ENCODE results near the gene FAM8A1. TPM values are rescaled to one million over a fixed set of nuclear protein-coding genes. Genes with fewer than 3 reads are reported as not detected.

The FAM8A1 gene
- total RNA-seq, 3 donors from 2014 or later: 35.1 to 49.2 (median 44.0) TPM

- Histone ChIP-seq H3K9me3 (no peaks in the 10 kb centered on the region), H3K4me1 (ENCODE audit: low read depth) (peaks cover 7% of the 10 kb centered on the region), H3K36me3 (ENCODE audit: low read depth) (peaks cover 2% of the 10 kb centered on the region), H3K4me3 (no peak overlapping the region)
- DNase-seq (no peak), ATAC-seq (no peak)
- TF ChIP-seq, protein P1, sequence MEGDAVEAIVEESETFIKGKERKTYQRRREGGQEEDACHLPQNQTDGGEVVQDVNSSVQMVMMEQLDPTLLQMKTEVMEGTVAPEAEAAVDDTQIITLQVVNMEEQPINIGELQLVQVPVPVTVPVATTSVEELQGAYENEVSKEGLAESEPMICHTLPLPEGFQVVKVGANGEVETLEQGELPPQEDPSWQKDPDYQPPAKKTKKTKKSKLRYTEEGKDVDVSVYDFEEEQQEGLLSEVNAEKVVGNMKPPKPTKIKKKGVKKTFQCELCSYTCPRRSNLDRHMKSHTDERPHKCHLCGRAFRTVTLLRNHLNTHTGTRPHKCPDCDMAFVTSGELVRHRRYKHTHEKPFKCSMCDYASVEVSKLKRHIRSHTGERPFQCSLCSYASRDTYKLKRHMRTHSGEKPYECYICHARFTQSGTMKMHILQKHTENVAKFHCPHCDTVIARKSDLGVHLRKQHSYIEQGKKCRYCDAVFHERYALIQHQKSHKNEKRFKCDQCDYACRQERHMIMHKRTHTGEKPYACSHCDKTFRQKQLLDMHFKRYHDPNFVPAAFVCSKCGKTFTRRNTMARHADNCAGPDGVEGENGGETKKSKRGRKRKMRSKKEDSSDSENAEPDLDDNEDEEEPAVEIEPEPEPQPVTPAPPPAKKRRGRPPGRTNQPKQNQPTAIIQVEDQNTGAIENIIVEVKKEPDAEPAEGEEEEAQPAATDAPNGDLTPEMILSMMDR (IDR thresholded peaks at IDR 0.05): no peak
- intact Hi-C loops (cut with DNase I, micrococcal nuclease): no loop called here
Observed at GRCh38 chr6:17632934-17633333, 32.8 kb downstream of the FAM8A1 start.

DNA sequence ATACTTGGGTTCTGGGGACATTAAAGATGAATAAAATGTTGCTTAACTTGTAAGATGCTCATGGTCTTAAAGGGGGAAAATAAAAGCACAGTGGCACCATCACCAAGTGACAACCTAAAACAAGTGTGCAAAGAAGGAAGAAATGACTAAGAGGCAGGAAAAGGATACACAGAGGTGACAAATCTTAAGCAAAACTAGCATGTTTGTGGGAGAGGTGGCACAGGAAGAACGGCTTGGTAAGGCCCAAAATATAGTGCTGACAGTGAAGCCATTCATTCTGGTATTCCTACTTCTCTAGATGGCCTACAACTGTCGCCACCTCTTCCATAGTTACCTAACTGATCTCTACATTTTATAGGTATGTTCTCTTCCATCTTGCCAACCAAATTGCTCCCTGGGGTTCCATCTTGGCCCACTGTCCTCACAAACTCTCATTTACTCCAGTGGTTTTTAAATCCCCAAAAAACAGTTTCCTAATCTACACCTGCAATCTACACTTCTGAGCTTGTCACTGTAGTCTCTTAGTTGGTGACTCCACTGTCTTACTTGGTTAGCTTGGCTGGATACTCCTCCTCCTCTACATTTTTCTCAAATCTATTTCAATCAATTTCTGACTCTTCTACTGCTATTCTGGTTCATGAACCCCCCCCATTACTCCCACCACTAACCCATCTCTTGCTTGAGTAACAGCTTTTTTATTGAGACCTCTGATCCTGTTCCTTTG is 33.5 kb downstream of the FAM8A1 start:
- H3K4me3 ChIP-seq: no peak overlapping the region
- DNase-seq (no peak), ATAC-seq (no peak)
- TF ChIP-seq, protein P1 (IDR thresholded peaks at IDR 0.05): no peak
- peaks cover 7% of the 10 kb centered on the region for H3K4me1 ChIP-seq (ENCODE audit: low read depth)
- intact Hi-C loops (cut with DNase I, micrococcal nuclease): no loop called here
- H3K36me3 ChIP-seq (ENCODE audit: low read depth): peaks cover 8% of the 10 kb centered on the region
- no peaks in the 10 kb centered on the region for H3K9me3 ChIP-seq

GRCh38 chr6:17635568-17635967 is 35.5 kb downstream of the FAM8A1 start:
- intact Hi-C loops (cut with DNase I, micrococcal nuclease): no loop called here
- Histone ChIP-seq H3K4me1 (ENCODE audit: low read depth) (peaks cover 3% of the 10 kb centered on the region), H3K9me3 (no peaks in the 10 kb centered on the region), H3K36me3 (ENCODE audit: low read depth) (peaks cover 8% of the 10 kb centered on the region), H3K4me3 (no peak overlapping the region)
- TF ChIP-seq, protein P1 (IDR thresholded peaks at IDR 0.05): no peak
- ATAC-seq: no peak
- DNase-seq: no peak

- TF ChIP-seq, protein P1 (IDR thresholded peaks at IDR 0.05): no peak
- intact Hi-C loops (cut with DNase I, micrococcal nuclease): no loop called here
- ATAC-seq (no peak), DNase-seq (no peak)
- Histone ChIP-seq H3K4me1 (ENCODE audit: low read depth) (no peaks in the 10 kb centered on the region), H3K9me3 (no peaks in the 10 kb centered on the region), H3K4me3 (no peak overlapping the region), H3K36me3 (ENCODE audit: low read depth) (peaks cover 8% of the 10 kb centered on the region)
Observed at GRCh38 chr6:17638212-17638715, 38.2 kb downstream of the FAM8A1 start.

DNA sequence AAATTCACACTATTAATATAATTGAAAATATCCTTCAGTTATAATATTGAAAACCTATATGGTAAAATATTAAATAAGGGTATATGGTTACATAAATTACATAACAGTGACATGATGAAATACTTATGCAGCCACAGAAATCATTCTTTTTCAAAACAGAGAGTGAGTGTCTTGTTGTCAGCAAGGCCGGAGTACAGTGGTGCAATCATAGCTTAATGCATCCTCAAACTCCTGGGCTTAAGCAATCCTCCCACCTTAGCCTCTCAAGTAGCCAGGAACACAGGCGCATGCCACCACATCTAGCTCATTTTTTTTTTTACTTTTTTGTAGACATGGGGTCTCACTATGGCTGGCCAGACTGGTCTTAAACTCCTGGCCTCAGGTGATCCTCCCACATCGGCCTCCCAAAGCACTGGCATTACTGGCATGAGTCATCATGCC is 40.4 kb downstream of the FAM8A1 start:
- DNase-seq: no peak
- no peak for ATAC-seq
- H3K9me3 ChIP-seq: no peaks in the 10 kb centered on the region
- intact Hi-C loops (cut with DNase I, micrococcal nuclease): no loop called here
- no peak overlapping the region for H3K4me3 ChIP-seq
- TF ChIP-seq, protein P1 (IDR thresholded peaks at IDR 0.05): no peak
- H3K36me3 ChIP-seq (ENCODE audit: low read depth): peaks cover 8% of the 10 kb centered on the region
- H3K4me1 ChIP-seq (ENCODE audit: low read depth): no peaks in the 10 kb centered on the region

Measured in mucosa of descending colon (tissue), 3 donors.